Endothelial cell of umbilical vein (primary cell): ENCODE data around the gene PSENEN. TPM values are rescaled to one million over a fixed set of nuclear protein-coding genes. Genes with fewer than 3 reads are reported as not detected.

Experiments
- polyA plus RNA-seq, 4 experiments: library from polyadenylated mRNA; depleted of rRNA in 3 of 4; stranded (reverse) in 3 of 4; unstranded in 1 of 4; fragments of >200 nt; gene quantifications; 2 replicates each; pipeline versions ENCODE4 v1.2.1 to v1.2.3, GENCODE V29; 2011 to 2012; ENCODE audit warnings: missing spikeins in 1 of 4
- total RNA-seq: library from RNA; stranded (reverse); gene quantifications from 2 replicates; pipeline ENCODE4 v1.2.3, GENCODE V29; 2021

Gene PSENEN
- total and polyA plus RNA-seq, 2 donors (not counting 3 experiments of a cell fraction or from before 2014, with no cell fraction given), result 60.0 to 70.1 TPM

Other genes starting within 250 kb of the PSENEN start
- gene DMKN, start 232.0 kb upstream of the PSENEN start, total RNA-seq, result not detected in 2 replicates
- not detected in 2 replicates for gene DMKN, start 232.0 kb upstream of the PSENEN start, polyA plus RNA-seq
- not detected in 2 replicates for gene SBSN, start 217.3 kb upstream of the PSENEN start, total RNA-seq
- not detected in 2 replicates for gene SBSN, start 217.3 kb upstream of the PSENEN start, polyA plus RNA-seq
- not detected in 2 replicates for gene GAPDHS, start 212.2 kb upstream of the PSENEN start, total RNA-seq
- gene GAPDHS, start 212.2 kb upstream of the PSENEN start, polyA plus RNA-seq, result not detected in 2 replicates
- gene TMEM147, start 200.0 kb upstream of the PSENEN start, total RNA-seq, result 75.8 and 76.1 TPM in 2 replicates
- 214 and 246 TPM in 2 replicates for gene TMEM147, start 200.0 kb upstream of the PSENEN start, polyA plus RNA-seq
- not detected in 2 replicates for gene ATP4A, start 182.0 kb upstream of the PSENEN start, total RNA-seq
- gene ATP4A, start 182.0 kb upstream of the PSENEN start, polyA plus RNA-seq, result not detected in 2 replicates
- not detected in 2 replicates for gene PMIS2, start 159.5 kb upstream of the PSENEN start, total RNA-seq
- gene PMIS2, start 159.5 kb upstream of the PSENEN start, polyA plus RNA-seq, result not detected in 2 replicates
- gene HAUS5, start 132.9 kb upstream of the PSENEN start, total RNA-seq, result 17.5 and 19.0 TPM in 2 replicates
- 8.9 and 9.2 TPM in 2 replicates for gene HAUS5, start 132.9 kb upstream of the PSENEN start, polyA plus RNA-seq
- gene RBM42, start 116.6 kb upstream of the PSENEN start, total RNA-seq, result 97.3 and 99.2 TPM in 2 replicates
- gene RBM42, start 116.6 kb upstream of the PSENEN start, polyA plus RNA-seq, result 78.3 and 81.4 TPM in 2 replicates
- 0.95 and 1.5 TPM in 2 replicates for gene ETV2, start 103.9 kb upstream of the PSENEN start, total RNA-seq
- 1.0 and 2.1 TPM in 2 replicates for gene ETV2, start 103.9 kb upstream of the PSENEN start, polyA plus RNA-seq
- 300 and 327 TPM in 2 replicates for gene COX6B1, start 97.3 kb upstream of the PSENEN start, total RNA-seq
- 692 and 759 TPM in 2 replicates for gene COX6B1, start 97.3 kb upstream of the PSENEN start, polyA plus RNA-seq
- not detected in 2 replicates for gene UPK1A, start 79.1 kb upstream of the PSENEN start, total RNA-seq
- 0.13 TPM in 1 of 2 replicates, not detected in the other for gene UPK1A, start 79.1 kb upstream of the PSENEN start, polyA plus RNA-seq
- not detected in 2 replicates for gene ZBTB32, start 41.1 kb upstream of the PSENEN start, total RNA-seq
- not detected in 2 replicates for gene ZBTB32, start 41.1 kb upstream of the PSENEN start, polyA plus RNA-seq
- gene KMT2B, start 27.6 kb upstream of the PSENEN start, total RNA-seq, result 37.2 and 40.0 TPM in 2 replicates
- 28.4 and 30.1 TPM in 2 replicates for gene KMT2B, start 27.6 kb upstream of the PSENEN start, polyA plus RNA-seq
- gene IGFLR1, start 3.2 kb upstream of the PSENEN start, total RNA-seq, result 2.6 and 3.4 TPM in 2 replicates
- 7.6 and 11.8 TPM in 2 replicates for gene IGFLR1, start 3.2 kb upstream of the PSENEN start, polyA plus RNA-seq
- gene U2AF1L4, start 233 bp upstream of the PSENEN start, total RNA-seq, result 5.6 and 10.5 TPM in 2 replicates
- 13.5 and 15.0 TPM in 2 replicates for gene U2AF1L4, start 233 bp upstream of the PSENEN start, polyA plus RNA-seq
- gene LIN37, start 2.9 kb downstream of the PSENEN start, total RNA-seq, result 11.3 and 15.5 TPM in 2 replicates
- gene LIN37, start 2.9 kb downstream of the PSENEN start, polyA plus RNA-seq, result 21.4 and 21.9 TPM in 2 replicates
- gene HSPB6, start 11.4 kb downstream of the PSENEN start, total RNA-seq, result 2.7 and 6.2 TPM in 2 replicates
- gene HSPB6, start 11.4 kb downstream of the PSENEN start, polyA plus RNA-seq, result 2.3 and 3.4 TPM in 2 replicates
- gene PROSER3, start 12.5 kb downstream of the PSENEN start, total RNA-seq, result 28.3 and 32.1 TPM in 2 replicates
- 18.3 and 19.5 TPM in 2 replicates for gene PROSER3, start 12.5 kb downstream of the PSENEN start, polyA plus RNA-seq
- gene ARHGAP33, start 29.9 kb downstream of the PSENEN start, total RNA-seq, result 18.4 and 32.8 TPM in 2 replicates
- 11.0 and 11.7 TPM in 2 replicates for gene ARHGAP33, start 29.9 kb downstream of the PSENEN start, polyA plus RNA-seq
- not detected in 2 replicates for gene PRODH2, start 67.2 kb downstream of the PSENEN start, total RNA-seq
- not detected in 2 replicates for gene PRODH2, start 67.2 kb downstream of the PSENEN start, polyA plus RNA-seq
- gene NPHS1, start 106.9 kb downstream of the PSENEN start, total RNA-seq, result not detected in 2 replicates
- gene NPHS1, start 106.9 kb downstream of the PSENEN start, polyA plus RNA-seq, result not detected in 2 replicates
- gene KIRREL2, start 111.3 kb downstream of the PSENEN start, total RNA-seq, result not detected in 2 replicates
- not detected in 2 replicates for gene KIRREL2, start 111.3 kb downstream of the PSENEN start, polyA plus RNA-seq
- gene APLP1, start 122.9 kb downstream of the PSENEN start, total RNA-seq, result 6.2 and 9.0 TPM in 2 replicates
- 13.0 and 15.1 TPM in 2 replicates for gene APLP1, start 122.9 kb downstream of the PSENEN start, polyA plus RNA-seq
- 7.6 and 8.7 TPM in 2 replicates for gene NFKBID, start 154.9 kb downstream of the PSENEN start, total RNA-seq
- gene NFKBID, start 154.9 kb downstream of the PSENEN start, polyA plus RNA-seq, result 5.5 and 6.7 TPM in 2 replicates
- gene HCST, start 156.9 kb downstream of the PSENEN start, total RNA-seq, result not detected in 2 replicates
- not detected in 2 replicates for gene HCST, start 156.9 kb downstream of the PSENEN start, polyA plus RNA-seq
- gene TYROBP, start 162.6 kb downstream of the PSENEN start, total RNA-seq, result not detected in 2 replicates
- gene TYROBP, start 162.6 kb downstream of the PSENEN start, polyA plus RNA-seq, result not detected in 2 replicates
- 15.9 and 17.3 TPM in 2 replicates for gene LRFN3, start 190.7 kb downstream of the PSENEN start, total RNA-seq
- 4.1 and 5.8 TPM in 2 replicates for gene LRFN3, start 190.7 kb downstream of the PSENEN start, polyA plus RNA-seq
- 8.4 and 10.3 TPM in 2 replicates for gene SDHAF1, start 249.5 kb downstream of the PSENEN start, total RNA-seq
- gene SDHAF1, start 249.5 kb downstream of the PSENEN start, polyA plus RNA-seq, result 16.2 and 16.5 TPM in 2 replicates